PC-3 (cell line): ENCODE results near the gene IER2. TPM values are rescaled to one million over a fixed set of nuclear protein-coding genes. Genes with fewer than 3 reads are reported as not detected.

ENCODE experiments used
- ATAC-seq: fragments of 200-7000 bp; cut with Tn5 transposase; 2 replicates; pipeline ENCODE4 v1.9.1; 2020; ENCODE audit warnings: mild to moderate bottlenecking, moderate library complexity
- Bru-seq: library from RNA; stranded (reverse); fragments of 400-500 nt; gene quantifications from one replicate; lab custom pipeline; 2021; lab: Mats Ljungman, UMichigan
- BruChase-seq, 2 experiments: library from RNA; stranded (reverse); fragments of 400-500 nt; gene quantifications; one replicate each; lab custom pipeline; 2021; lab: Mats Ljungman, UMichigan
- BruUV-seq: library from RNA; stranded (reverse); fragments of 400-500 nt; replicated peaks from 2 replicates; lab custom pipeline; 2021; lab: Mats Ljungman, UMichigan
- CTCF ChIA-PET: fragments of 300-600 bp; sonication (Branson Sonifier 250); formaldehyde crosslinking; loops from one replicate; lab custom pipeline; 2022; ENCODE audit warnings: antibody characterized with exemption; lab: Charles Lee
- POLR2A ChIA-PET: fragments of 300-600 bp; sonication (Branson Sonifier 250); formaldehyde crosslinking; loops from one replicate; lab custom pipeline; 2022; ENCODE audit warnings: antibody characterized with exemption; ENCODE audit not compliant: unreplicated experiment; lab: Charles Lee
- DNase-seq: peaks from one replicate; pipeline ENCODE4 v3.0.0-alpha.2; 2015
- H2AFZ ChIP-seq: fragments of 300-600 bp; sonication (generic); 2 replicates; pipeline ENCODE4 v1.6.0; 2016; ENCODE audit warnings: antibody characterized with exemption, low read length
- H3F3A ChIP-seq: fragments of 300-600 bp; sonication (generic); one replicate; pipeline ENCODE4 v1.6.0; 2017; ENCODE audit warnings: antibody characterized with exemption, low read length, control low read depth, mild to moderate bottlenecking; ENCODE audit not compliant: unreplicated experiment
- H3K27ac ChIP-seq: fragments of 300-600 bp; sonication (generic); 2 replicates; pipeline ENCODE4 v1.5.1; 2016; ENCODE audit warnings: mild to moderate bottlenecking, low read length
- H3K27me3 ChIP-seq: fragments of 300-600 bp; sonication (generic); 2 replicates; pipeline ENCODE4 v1.6.1; 2016; ENCODE audit warnings: low read length, mixed read lengths
- H3K36me3 ChIP-seq: fragments of 300-600 bp; sonication (generic); 2 replicates; pipeline ENCODE4 v1.6.1; 2016; ENCODE audit warnings: low read depth, mixed run types, low read length, mixed read lengths
- H3K4me1 ChIP-seq: fragments of 300-600 bp; sonication (generic); 2 replicates; pipeline ENCODE4 v1.5.1; 2016; ENCODE audit warnings: low read length; ENCODE audit not compliant: insufficient read depth
- H3K4me2 ChIP-seq: fragments of 300-600 bp; sonication (generic); 2 replicates; pipeline ENCODE4 v1.6.0; 2016; ENCODE audit warnings: low read length
- H3K4me3 ChIP-seq: fragments of 300-600 bp; sonication (generic); 2 replicates; pipeline ENCODE4 v1.5.1; 2016; ENCODE audit warnings: mild to moderate bottlenecking, low read length, mixed read lengths
- H3K79me2 ChIP-seq: fragments of 300-600 bp; sonication (generic); 2 replicates; pipeline ENCODE4 v1.6.1; 2017; ENCODE audit warnings: low read length, mixed read lengths
- H3K9ac ChIP-seq: fragments of 300-600 bp; sonication (generic); 2 replicates; pipeline ENCODE4 v1.6.0; 2016; ENCODE audit warnings: mild to moderate bottlenecking, low read length
- H3K9me2 ChIP-seq: fragments of 300-600 bp; sonication (generic); replicated peaks from 2 replicates; pipeline ENCODE4 v1.6.1; 2016; ENCODE audit warnings: mixed run types, low read length, mixed read lengths
- H3K9me3 ChIP-seq: fragments of 300-600 bp; sonication (generic); 2 replicates; pipeline ENCODE4 v1.6.1; 2016; ENCODE audit warnings: low read length, mixed read lengths
- H4K20me1 ChIP-seq: fragments of 300-600 bp; sonication (generic); 2 replicates; pipeline ENCODE4 v1.6.1; 2016; ENCODE audit warnings: low read length, mixed read lengths
- EZH2 ChIP-seq: fragments of 300-600 bp; sonication (generic); IDR thresholded peaks from one replicate; pipeline ENCODE4 v1.6.1; 2017; ENCODE audit warnings: antibody characterized with exemption, mild to moderate bottlenecking, low read length; ENCODE audit not compliant: unreplicated experiment
- EZH2phosphoT487 ChIP-seq: fragments of 300-600 bp; sonication (generic); IDR thresholded peaks from 2 replicates; pipeline ENCODE4 v1.6.1; 2018; ENCODE audit warnings: mild to moderate bottlenecking, antibody characterized with exemption, low read length, borderline replicate concordance
- intact Hi-C: fragments of 100-400 bp; cut with micrococcal nuclease; formaldehyde crosslinking; loops from 2 replicates; pipeline ENCODE4 v1.9.0; 2023
- long read RNA-seq: library from polyadenylated mRNA; unstranded; transcript quantifications from one replicate; pipeline ENCODE4 v2.0.0, GENCODE V29; 2021; ENCODE audit not compliant: unreplicated experiment
- total RNA-seq: library from RNA; depleted of rRNA; stranded (reverse); fragments of >200 nt; gene quantifications from 2 replicates; pipeline ENCODE4 v1.2.3, GENCODE V29; 2014; rRNA removed
- TF ChIP-seq, protein P1 (sequence below): fragments of 300-600 bp; sonication (generic); conservative IDR thresholded peaks from 2 replicates; pipeline ENCODE4 v1.5.1; 2017; ENCODE audit warnings: antibody characterized with exemption, low read depth, mild to moderate bottlenecking, low read length

The IER2 gene, protein sequence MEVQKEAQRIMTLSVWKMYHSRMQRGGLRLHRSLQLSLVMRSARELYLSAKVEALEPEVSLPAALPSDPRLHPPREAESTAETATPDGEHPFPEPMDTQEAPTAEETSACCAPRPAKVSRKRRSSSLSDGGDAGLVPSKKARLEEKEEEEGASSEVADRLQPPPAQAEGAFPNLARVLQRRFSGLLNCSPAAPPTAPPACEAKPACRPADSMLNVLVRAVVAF
- total RNA-seq, result 155 and 191 TPM in 2 replicates
- percentile 99 among the genes with signal in this experiment for Bru-seq, nascent RNA
- percentile 98 among the genes with signal in this experiment for BruChase-seq, experiment 1, labeled RNA remaining after a 6-hour chase
- BruChase-seq, experiment 2, labeled RNA remaining after a 2-hour chase, result percentile 100 among the genes with signal in this experiment
- long read RNA-seq, transcript IER2-203 (1 exons, 2,934 nt), result major isoform, 688 of 691 reads
- long read RNA-seq, partial matches to known transcripts, result 0 of 691 reads
- long read RNA-seq, other reads (novel, unspliced or antisense), result 1 of 691 reads

DNA sequence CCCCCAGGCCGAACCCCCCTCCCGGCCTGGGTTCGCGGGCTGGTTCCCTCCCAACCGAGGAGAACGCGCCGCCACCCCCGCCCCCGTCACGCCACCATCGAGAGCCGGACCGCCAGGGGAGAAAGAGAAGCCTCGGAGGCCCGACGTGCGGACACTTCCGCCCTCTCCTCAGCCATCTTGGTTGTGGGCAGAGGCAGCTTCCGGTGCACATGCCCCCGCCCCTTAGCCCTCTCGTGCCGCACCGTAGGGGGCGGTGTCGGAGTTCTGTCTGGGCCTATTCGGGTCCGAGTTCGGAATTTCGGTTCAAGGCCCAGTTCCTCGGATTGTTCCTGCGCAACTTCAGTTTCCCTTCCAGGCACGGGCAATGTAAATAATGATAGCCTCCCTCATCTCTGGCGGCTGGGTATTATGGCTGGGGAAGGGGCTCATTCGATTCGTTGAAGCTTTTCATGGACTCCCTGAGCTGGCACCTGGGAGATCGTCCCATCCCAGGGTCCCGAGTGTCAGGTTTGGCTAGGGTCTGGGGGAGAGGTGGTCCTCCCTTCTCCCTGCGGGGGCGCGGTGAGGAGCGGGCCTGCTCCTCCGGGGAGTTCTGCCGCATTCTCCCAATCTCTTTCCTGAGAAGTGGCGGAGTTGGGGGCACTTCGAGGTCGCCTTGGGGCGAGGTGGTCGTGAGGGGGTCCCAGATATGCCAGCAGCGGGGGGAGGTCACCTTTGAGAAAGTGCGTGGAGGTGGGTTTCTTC, at the start of gene IER2, which contains the start of gene STX10:
TSS of gene IER2 (plus strand) at position 225 of the 744 bp plus-strand sequence. CDS start 2,776 bp downstream, outside the sequence.
TSS of gene STX10 (minus strand) at position 189 of the 744 bp plus-strand sequence. CDS start 202 bp downstream, outside the sequence.
- H4K20me1 ChIP-seq, result peaks cover 17% of the 10 kb centered on the region
- ATAC-seq, result peak; percentile 41
- POLR2A ChIA-PET, result interaction anchor here (0.6 kb wide), 1 partner anchor 173 kb away, joined by 3 read pairs; no protein-coding TSS in a partner anchor
- intact Hi-C loops, result loop anchor here (1.0 to 5.0 kb wide), 2 partner anchors 33 to 48 kb away; partner anchors contain the start of gene LYL1
- H3K4me2 ChIP-seq, result peak within 1 kb of the TSS; percentile 98
- peaks cover 7% of the 10 kb centered on the region for H3F3A ChIP-seq
- peaks cover 11% of the 10 kb centered on the region; the same call in 1 of the 2 replicates for H3K4me1 ChIP-seq
- peak within 1 kb of the TSS; percentile 90 for H3K9ac ChIP-seq
- CTCF ChIA-PET, result interaction anchor here (0.5 to 0.8 kb wide), 3 partner anchors 13 to 92 kb away, joined by 3 read pairs; no protein-coding TSS in a partner anchor
- no TSS peak for BruUV-seq
- peak; percentile 97 for DNase-seq
- peaks cover 14% of the 10 kb centered on the region for H3K36me3 ChIP-seq
- H3K9me3 ChIP-seq, result no peaks in the 10 kb centered on the region
- H3K27ac ChIP-seq, result peak within 1 kb of the TSS; percentile 66
- no peaks in the 10 kb centered on the region for H3K9me2 ChIP-seq
- peaks cover 63% of the 10 kb centered on the region for H3K79me2 ChIP-seq
- no peak for TF ChIP-seq EZH2phosphoT487
- TF ChIP-seq, protein P1, sequence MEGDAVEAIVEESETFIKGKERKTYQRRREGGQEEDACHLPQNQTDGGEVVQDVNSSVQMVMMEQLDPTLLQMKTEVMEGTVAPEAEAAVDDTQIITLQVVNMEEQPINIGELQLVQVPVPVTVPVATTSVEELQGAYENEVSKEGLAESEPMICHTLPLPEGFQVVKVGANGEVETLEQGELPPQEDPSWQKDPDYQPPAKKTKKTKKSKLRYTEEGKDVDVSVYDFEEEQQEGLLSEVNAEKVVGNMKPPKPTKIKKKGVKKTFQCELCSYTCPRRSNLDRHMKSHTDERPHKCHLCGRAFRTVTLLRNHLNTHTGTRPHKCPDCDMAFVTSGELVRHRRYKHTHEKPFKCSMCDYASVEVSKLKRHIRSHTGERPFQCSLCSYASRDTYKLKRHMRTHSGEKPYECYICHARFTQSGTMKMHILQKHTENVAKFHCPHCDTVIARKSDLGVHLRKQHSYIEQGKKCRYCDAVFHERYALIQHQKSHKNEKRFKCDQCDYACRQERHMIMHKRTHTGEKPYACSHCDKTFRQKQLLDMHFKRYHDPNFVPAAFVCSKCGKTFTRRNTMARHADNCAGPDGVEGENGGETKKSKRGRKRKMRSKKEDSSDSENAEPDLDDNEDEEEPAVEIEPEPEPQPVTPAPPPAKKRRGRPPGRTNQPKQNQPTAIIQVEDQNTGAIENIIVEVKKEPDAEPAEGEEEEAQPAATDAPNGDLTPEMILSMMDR, result peak; percentile 70
- TF ChIP-seq EZH2, result no peak
- H2AFZ ChIP-seq, result peak within 1 kb of the TSS; percentile 80
- H3K27me3 ChIP-seq, result no peaks in the 10 kb centered on the region
- H3K4me3 ChIP-seq, result peak within 1 kb of the TSS; percentile 83

DNA sequence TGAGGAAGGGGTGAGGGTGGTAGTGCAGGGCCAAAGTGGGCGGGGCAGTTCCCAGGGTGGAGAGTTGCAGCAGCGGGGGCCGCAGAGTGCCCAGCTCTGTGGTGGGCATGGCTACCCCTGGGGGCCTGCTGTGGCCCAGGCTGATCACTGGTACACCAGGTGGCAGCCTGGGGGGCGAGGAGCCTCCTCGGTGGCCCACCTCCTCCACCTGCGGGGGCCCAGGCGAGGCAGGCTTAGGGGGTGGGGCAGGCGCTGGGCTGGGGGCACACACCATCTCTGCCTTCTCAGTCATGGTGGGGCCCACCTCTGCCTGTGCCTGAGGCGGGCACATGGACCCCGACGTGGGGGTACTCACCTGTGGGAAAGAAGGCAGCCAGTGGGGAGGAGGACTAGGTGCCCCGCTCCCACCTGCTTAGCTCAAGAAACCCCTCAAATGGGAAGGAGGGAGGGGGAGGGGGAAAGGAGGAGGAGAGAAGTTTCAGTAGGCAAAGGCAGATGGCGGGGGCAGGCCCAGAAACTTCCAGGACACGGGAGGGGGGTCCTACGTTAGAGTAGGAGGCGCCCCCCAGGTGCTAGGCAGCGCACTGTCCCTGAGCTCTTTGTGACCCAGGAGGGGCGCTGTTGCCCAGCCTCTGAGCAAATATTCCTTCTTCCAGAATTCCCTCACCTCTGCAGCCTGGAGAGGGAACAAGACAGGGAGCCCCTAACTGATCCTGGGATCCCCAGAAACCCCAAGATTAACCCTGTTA, 49.2 kb upstream of the IER2 start:
- intact Hi-C loops, result loop anchor here (5.0 kb wide), 1 partner anchor 51 kb away; the partner anchor contains the start of genes IER2 and STX10
- Histone ChIP-seq H3K4me2 (no peak overlapping the region), H3K9ac (no peak overlapping the region), H3K79me2 (no peaks in the 10 kb centered on the region), H3F3A (no peaks in the 10 kb centered on the region), H3K4me3 (no peak overlapping the region), H3K36me3 (no peaks in the 10 kb centered on the region), H3K27ac (no peak overlapping the region), H3K9me2 (no peaks in the 10 kb centered on the region), H3K27me3 (no peaks in the 10 kb centered on the region), H3K4me1 (peaks cover 13% of the 10 kb centered on the region; the same call in 1 of the 2 replicates), H2AFZ (no peak overlapping the region), H4K20me1 (no peaks in the 10 kb centered on the region), H3K9me3 (no peaks in the 10 kb centered on the region)
- POLR2A ChIA-PET, result no interaction called here
- DNase-seq (peak; percentile 47), ATAC-seq (no peak)
- TF ChIP-seq EZH2phosphoT487 (no peak), EZH2 (no peak)
- TF ChIP-seq, protein P1, result peak; percentile 67
- CTCF ChIA-PET, result interaction anchor here (0.7 to 1.0 kb wide), 3 partner anchors 161 to 488 kb away, joined by 3 to 16 read pairs (median 6); no protein-coding TSS in a partner anchor
- no TSS peak for BruUV-seq
